GM19025 (cell line): ENCODE measurements around the gene LRP5.
"Not testable (repeated sequence)": the region's sequence is repeated elsewhere in the genome, so short reads cannot be mapped to it uniquely, and the experiment has no call there.

Experiments
- ATAC-seq: cut with Tn5 transposase; IDR thresholded peaks from one replicate; pipeline ENCODE4 v1.9.1; 2021; ENCODE audit warnings: mild to moderate bottlenecking, low read depth, moderate library complexity; ENCODE audit not compliant: unreplicated experiment

Gene LRP5

DNA sequence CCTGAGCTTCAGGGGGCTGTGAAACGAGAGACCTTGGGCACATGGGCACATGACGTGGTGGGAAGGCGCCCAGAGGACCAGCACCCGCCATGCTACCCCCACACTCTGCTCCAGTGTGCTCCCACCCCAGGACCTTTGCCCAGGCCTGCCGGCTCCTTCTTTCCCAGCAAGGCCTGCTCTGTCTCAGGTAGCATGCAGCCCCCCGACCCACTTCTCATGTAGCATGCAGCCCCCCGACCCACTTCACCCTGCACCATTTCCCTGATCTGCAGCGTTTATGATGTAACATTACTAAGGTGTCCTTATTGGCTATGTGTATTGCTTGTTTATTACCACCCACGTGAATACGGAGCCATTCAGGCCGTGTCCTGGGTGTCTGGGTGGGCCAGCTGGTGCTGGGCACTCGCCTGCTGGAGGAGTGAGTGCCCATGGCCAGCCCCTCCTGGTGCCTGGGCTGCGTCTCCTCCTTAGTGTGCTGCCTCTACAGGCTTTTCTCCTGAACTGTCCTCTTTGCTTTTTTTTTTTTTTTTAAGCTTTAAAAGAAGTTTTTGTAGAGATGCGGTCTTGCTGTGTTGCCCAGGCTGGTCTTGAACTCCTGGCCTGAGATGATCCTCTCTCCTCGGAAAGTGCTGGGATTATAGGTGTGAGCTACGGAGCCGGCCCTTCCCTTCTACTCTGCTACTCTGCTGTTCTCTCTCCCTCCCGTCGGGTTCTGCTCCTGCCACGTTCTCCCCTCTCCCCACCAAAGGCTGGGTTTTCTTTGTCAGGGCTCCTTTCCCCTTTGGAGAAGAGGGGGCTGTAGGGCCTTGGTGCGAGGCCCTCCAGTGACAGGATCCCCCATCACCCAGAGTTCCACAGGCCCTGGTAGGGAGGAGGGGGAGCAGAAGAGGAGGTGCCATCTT is 29.4 kb downstream of the LRP5 start:
- ATAC-seq = no peak

DNA sequence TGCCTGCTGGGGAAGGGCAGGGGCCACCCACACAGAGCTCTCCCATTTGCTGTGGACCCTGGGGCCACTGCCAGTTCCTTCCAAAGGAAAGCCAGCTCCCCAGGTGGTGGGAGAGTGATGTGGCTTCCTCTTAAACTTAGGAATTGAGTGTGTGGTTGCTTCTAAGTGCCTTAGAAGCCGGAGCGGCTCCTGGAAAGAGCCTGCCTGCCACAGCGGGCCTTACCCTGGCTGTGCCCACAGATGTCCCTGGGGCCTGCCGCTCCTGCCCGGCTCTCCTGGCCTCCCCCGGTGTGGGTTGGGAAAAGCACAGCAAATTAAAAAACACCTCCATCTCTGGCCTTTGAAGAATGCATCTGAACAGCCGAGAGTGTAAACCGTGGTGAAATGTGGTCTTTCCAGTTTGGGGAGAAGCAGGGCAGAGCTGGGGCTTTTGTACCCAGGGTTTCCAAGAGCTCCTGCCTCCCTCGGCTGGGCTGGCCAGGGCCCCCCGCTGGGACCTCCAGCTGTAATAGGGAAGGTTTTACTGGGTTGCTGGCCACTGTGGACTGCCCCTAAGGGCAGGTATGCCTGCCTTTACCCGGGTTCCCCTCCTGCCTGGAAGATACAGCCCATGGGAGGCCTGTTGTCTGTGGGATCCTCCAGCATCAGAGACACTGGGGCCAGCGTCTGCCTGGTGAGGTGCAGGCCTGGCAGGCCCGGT is 30.2 kb downstream of the LRP5 start:
- ATAC-seq = no peak

DNA sequence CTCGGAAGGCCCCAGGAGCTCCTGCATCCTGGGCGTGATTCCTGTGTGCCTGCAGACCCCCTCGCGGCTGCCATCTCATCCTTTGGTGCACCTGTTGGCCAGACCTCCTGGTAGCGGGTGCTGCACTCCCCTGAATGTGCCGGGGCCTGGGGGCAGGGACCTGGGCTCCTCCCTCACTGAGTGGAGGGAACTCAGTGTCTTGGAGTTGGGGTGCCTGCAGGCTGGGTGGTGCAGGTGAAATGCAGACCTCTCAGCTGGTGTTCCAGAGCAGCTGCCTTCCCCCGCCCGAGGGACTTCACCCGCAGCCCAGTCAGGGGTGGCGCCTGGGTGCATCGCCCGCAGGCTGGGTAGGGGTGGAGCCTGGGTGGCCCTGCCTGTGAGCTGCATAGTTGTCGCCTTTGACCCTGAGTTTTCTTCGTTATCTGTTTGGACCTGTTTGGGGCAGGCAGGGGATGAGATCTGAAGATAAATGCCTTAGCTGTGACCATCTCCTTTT is 31.4 kb downstream of the LRP5 start:
- ATAC-seq = no peak

DNA sequence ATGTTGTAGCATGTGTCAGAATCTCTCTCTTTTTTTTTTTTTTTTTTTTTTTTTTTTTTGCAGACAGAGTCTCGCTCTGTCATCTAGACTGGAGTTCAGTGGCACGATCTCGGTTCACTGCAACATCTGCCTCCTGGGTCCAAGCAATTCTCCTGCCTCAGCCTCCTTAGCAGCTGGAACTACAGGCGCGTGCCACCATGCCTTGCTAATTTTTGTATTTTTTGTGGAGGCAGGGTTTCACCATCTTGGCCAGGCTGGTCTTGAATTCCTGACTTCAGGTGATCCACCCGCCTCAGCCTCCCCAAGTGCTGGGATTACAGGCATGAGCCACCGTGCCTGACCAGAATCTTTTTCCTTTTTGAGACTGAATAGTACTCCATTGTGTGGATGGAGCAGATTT is 32.4 kb downstream of the LRP5 start:
- not testable (repeated sequence) for ATAC-seq

DNA sequence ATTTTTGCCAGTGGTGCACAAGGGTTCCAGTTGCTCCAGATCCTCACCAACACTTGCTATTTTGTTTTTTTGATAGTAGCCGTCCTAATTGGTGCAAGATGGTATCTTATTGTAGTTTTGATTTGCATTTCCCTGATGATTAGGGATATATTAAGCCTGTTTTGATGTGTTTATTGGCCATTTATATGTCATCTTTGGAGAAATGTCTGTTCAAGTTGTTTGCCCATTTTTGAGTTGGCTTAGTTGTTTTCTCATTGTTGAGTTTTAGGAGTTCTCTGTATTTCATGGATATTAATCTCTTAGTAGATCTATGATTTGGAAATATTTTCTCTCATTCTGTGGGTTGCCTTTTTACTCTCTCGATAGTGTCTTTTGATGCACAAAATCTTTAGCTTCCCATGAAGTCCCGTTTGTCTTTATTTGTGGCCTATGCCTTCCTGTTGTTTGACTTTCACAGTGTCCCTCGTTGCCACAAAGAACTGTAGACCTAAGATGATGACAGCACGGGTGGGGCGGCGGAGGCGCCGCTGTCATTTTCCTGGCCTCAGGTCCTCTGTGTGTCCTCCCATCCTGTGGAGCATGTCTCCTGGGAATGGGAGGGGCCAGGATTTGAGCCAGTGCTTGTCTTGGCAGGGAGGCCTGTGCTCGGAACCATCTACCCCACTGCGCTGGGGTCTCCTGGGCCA is 33.5 kb downstream of the LRP5 start:
- ATAC-seq = no peak

DNA sequence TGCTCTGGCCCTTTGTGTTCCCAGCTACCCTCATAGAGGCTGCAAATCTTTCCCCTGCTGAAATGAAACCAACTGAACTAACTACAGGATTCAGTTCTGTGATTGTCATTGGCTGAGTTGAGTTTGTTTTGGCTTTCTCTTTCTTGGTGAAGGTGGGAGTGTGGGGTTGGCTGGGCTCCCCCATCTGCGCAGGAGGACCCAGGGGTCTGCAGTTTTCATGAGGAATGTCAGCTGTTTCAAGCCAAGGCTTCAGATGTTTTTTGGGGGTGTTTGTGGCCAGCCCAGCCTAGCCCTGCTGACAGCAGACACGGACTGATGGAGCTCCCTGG is 34.0 kb downstream of the LRP5 start:
- ATAC-seq = no peak

DNA sequence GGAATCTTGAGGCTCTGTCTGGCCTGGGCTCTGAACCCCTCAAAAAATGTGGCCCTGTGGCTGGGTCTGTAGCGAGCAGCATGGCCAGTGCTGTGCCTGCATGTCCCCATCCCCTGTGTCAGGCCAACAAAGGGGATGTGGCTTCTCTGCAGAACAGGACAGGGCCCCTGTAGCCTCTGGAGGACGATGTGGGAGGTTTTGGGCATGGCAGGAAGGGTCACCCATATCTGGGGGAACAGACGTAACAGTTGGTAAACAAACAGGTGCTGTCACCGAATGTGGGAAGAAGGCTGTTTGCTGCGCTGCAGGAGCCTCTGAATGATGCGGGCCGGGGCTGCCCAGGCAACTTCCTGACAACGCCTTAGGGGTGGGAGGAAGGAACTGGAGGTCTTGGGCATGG is 35.0 kb downstream of the LRP5 start:
- ATAC-seq = no peak

DNA sequence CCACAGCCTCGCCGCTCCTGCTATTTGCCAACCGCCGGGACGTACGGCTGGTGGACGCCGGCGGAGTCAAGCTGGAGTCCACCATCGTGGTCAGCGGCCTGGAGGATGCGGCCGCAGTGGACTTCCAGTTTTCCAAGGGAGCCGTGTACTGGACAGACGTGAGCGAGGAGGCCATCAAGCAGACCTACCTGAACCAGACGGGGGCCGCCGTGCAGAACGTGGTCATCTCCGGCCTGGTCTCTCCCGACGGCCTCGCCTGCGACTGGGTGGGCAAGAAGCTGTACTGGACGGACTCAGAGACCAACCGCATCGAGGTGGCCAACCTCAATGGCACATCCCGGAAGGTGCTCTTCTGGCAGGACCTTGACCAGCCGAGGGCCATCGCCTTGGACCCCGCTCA is 35.5 kb downstream of the LRP5 start:
- ATAC-seq = no peak

DNA sequence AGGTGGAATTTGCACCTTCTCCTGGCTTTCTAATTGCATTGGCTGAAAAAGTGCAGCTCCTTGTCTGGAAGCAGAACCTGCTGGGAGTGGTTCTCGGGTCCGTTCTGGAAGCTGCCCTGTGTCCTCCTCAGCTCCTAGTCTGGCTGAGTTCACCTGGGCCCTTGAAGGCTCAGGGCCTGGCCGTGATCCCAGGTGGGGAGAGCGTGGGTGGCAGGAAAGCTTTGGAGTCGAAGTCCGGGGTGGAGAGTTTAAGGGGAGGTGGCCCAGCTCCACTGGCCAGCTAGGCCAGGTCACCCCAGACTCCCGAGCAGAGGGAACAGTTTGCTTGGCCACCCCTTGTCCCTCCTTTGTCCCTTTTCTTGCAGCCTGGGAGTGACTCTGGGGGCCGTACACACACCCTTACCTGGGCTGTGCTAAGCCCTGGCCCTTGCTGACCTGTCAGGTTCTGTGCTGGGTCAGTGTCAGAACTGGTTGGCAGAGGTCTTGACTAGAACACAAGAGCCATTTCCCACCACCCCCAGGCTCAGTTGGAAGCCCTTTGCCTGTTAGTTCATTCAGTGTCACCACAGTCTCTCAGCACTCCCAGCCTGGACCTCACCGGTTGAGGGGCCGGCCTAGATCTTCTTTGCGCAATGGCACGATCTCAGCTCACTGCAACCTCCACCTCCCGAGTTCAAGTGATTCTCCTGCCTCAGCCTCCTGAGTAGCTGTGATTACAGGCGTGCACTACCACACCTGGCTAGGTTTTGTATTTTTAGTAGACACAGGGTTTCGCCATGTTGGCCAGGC is 37.3 kb downstream of the LRP5 start:
- ATAC-seq = no peak

DNA sequence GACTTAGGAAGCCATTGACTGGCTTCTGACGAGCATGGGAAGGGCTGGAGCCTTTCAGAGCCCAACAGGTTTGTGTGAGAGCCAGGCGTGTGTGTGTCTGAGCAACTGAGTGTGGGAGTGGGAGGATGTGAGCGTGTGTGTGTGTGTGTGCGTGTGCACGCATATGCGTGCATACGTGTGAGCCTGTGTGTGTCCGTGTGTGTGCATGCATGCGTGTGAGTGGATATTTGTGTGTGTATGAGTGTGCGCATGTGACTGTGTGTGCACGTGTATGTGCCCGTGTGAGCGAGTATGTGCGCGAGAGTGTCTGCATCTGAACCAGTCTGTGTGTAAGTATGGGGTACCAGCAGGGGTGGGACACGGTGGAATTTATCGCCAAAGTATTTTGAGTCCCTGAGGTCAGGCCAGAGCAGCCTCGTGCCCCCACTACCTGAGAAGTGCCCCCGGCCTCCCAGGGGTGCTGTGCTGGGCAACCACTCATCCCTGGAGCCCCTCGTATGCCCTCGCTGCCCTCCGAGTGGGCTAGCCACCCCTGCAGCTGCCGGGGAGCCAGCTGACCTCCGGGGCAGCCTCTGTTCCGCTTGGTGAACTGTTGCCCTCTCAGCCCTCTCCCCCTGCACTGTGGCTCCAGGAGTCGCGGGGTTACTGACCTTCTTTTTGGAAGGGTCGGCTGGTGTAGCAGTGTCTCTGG is 38.5 kb downstream of the LRP5 start:
- no peak for ATAC-seq

DNA sequence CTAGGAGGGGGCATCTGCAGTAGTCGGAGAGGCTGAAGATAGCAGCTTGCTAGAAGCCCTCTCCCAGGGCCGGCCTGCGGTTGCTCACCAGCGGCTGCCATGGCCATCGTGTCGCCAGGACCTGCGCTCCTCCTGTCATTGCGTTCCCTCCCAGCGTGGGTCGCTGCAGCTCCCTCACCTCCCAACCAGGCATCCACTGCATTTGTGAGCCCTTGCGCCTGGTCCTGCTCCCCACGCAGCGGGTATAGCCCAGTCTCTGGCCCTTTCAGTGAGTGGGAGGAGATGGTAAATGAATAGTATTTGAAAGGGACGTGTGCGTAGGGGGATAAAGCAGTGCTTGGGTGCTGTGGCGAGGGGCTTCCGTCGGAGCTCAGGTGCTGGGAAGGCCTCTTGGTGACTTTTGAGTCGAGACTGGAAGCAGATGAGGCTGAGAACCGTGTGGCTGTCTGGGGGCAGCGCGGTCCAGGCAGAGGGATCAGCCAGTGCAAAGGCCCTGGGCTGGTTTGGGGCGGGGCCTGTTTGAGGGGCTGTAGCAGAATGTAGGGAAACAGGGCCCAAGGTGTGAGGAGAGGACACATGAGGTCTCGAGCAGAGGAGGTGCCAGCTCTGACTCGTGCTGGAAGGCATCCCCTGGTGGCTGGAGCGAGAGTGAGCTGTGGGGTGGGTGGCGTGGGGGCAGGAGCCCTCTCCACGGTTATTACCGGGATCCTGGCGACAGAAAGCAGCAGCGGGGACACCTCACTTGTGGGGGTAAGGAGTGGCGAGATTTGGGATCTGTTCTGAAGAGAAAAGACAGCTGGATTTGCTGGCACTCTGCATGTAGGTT is 39.3 kb downstream of the LRP5 start:
- no peak for ATAC-seq

DNA sequence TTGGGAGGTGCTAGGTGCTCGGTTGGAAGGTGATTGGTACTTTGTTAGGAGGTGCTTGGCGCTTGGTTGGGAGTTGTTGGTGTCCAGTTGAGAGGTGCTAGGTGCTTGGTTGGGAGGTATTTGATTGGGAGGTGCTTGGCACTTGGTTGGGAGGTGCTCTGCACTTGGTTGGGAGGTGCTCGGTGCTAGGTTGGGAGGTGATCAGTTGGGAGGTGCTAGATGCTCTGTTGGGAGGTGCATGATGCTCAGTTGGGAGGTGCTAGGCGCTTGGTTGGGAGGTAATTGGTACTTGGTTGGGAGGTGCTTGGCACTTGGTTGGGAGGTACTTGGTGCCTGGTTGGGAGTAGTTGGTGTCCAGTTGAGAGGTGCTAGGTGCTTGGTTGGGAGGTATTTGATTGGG is 40.2 kb downstream of the LRP5 start:
- ATAC-seq = no peak

DNA sequence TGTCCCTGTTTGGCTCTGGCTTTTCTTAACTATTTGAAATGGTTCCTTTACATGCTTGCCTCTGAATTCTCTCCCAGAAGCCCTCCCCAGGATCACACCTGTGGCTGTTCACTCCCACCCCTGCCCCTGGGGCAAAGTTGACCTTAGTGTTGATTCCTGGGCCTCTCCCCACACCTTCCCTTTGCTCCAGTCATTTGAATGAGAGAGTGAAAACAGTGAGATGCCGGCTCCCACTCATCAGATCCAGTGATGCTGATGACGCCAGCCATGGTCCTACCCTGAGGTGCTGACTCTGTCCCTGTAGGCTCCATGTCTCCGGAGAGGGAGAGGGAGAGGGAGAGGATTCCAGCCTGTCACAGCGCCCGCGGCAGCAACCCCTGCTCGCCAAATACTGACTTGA is 40.7 kb downstream of the LRP5 start:
- no peak for ATAC-seq

DNA sequence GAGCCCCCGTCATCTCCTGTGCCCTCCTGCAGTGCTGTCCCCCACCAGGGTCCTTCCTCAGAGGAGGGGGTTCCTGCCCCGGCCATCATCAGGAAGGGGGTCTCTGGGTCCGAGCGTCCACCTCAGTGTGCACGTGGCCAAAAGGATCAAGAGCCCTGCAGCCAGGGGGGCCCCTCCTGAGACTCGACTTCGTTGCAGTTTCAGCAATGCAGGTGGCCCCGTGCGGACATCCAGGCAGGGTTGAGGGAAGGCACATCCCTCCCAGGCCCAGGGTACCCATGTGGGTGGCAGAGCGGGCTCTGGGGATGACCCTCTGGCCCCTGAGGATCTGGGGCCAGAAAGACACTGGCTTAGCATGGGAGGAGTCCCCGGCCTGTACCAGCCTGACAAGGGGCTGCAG is 41.3 kb downstream of the LRP5 start:
- no peak for ATAC-seq

DNA sequence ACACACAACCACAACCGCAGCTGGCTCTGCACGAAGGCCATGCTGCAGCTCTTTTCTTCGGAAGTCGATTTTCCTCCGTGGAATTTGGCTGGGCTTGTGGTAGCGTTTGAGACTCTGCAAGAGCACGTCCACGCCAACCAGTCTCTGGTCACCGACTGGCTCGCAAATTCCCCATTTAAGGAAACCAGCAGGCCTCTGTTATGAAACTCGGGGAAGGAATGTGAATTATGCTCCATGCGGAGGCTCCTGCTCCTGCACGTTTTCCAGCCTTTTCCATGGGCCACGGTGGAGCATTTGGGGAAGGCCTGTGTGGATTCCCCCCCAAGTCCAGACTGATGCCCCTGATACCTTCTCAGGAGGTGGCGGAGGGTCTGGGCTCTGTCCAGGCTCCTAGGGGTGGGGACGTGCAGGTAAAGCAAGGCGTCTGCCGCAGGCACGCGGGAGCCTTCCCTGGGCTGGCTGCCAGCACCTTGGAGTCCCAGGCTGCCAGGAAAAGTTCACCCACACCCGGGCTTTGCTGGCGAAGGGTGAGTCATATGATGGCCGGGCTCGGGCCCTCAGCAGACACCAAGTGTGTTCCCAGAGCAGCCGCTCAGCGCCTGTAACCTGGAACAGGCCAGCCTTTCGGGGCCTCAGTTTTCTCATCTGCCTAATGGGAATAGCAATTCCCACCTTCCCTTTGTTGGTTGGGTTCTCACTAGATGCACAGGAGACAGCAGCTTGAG is 41.9 kb downstream of the LRP5 start:
- ATAC-seq = no peak

DNA sequence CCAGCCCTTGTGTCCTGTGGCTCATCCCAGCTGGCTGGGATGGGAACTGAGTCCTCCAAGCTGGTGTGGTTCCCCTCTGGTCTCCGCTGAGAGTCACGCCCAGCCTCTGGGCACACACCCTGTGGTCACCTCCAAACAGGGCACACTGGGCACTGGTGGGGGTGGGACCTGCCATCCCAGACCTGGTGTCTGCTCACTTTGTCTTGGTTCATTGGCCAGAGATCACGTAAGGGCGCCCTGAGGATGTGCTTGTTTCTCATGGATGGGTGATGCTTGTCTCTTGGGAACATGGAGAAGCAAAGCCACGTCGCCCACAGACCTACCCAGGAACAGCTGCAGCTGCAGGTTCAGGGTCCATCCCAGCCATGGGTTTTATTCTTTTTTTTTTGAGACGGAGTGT is 43.1 kb downstream of the LRP5 start:
- ATAC-seq = no peak

DNA sequence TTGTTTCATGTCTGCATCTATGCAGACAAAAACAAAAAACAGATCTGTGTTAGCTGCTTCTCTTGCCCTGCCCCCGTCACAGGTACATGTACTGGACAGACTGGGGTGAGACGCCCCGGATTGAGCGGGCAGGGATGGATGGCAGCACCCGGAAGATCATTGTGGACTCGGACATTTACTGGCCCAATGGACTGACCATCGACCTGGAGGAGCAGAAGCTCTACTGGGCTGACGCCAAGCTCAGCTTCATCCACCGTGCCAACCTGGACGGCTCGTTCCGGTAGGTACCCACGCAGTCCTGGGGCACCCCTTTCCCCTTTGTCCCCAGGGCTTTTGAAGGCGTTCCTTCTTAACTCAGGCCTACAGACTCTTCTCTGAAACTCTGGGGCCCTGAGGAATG is 45.2 kb downstream of the LRP5 start:
- ATAC-seq = no peak

DNA sequence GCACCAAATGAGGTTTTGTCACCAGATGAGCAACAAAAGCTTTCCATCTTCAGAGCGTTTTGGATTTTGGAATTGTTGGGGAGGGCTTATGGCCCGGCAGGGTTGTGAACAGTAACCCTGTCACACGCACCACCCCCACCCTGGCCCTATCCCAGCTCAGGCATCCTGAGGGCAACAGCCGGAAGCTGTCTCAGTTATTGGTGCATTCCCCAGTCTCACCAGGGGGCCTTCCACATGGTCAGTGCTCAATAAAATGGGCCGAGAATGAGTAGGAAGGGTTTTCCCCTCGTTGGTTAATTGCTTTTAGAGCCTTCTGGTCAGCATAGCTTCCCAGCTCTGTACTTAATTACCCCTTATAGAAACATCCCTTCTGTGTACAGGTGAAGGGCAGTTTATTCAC is 46.0 kb downstream of the LRP5 start:
- ATAC-seq = no peak

DNA sequence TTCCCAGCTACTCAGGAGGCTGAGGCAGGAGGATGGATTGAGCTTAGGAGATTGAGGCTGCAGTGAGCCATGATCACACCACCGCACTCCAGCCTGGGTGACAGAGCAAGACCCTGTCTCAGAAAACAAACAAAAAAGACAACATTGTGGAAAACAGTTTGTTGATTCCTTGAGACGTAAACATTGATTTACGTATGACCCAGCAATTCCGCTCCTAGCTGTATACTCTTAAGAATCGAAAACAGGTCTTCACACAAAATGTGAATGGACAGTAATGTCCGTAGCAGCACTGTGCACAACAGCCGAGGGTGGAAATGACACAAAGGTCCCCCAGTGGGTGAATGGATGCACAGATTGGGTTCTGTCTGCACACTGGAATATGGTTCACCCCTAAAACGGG is 49.3 kb downstream of the LRP5 start:
- no peak for ATAC-seq
